ENCODE results near the gene PER1.

Gene PER1

GRCh38 chr17:8148560-8148959 is 3.6 kb downstream of the PER1 start:
- DNase-seq (ENCODE audit: low read depth) = no peak
- no peak for TF ChIP-seq CTCF (IDR thresholded peaks at IDR 0.05; ENCODE audit: low read depth, low read length, missing control alignments)
- in situ Hi-C loops (cut with HindIII; ENCODE audit: low sequenced_read_pairs) = no loop called here
- no peak overlapping the region for H3K4me3 ChIP-seq (ENCODE audit: low read depth, low read length)

DNA sequence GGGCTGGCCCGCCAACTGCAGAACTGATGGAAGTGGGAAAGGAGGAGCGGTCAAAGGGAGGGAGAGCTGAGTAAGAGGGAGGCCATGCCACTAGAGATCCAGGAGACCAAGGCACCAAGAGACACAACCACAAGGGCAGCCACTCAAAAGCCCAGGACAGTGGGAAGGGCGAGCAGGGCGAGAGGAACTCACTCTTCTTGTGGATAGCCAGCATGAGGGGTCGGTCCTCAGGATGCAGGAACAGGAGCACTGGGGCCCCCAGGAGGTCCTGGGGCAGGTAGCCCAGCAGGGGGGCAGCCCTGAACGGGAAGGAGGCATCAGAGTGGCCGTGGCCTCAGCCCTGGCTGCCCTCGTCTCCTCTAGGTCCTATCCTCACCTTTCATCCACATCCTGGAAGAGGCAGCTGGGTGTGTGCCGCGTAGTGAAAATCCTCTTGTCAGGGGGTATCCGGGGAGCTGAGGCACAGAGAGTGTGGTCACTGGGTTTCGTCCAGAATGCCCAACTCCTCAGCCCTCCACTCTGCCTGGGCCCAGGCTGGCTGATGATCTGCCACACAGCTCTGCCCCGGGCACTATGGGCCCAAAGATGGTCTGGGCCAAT is 4.3 kb downstream of the PER1 start:
- no peak overlapping the region for H3K4me3 ChIP-seq (ENCODE audit: low read depth, low read length)
- in situ Hi-C loops (cut with HindIII; ENCODE audit: low sequenced_read_pairs) = no loop called here
- DNase-seq (ENCODE audit: low read depth) = no peak
- no peak for TF ChIP-seq CTCF (IDR thresholded peaks at IDR 0.05; ENCODE audit: low read depth, low read length, missing control alignments)

DNA sequence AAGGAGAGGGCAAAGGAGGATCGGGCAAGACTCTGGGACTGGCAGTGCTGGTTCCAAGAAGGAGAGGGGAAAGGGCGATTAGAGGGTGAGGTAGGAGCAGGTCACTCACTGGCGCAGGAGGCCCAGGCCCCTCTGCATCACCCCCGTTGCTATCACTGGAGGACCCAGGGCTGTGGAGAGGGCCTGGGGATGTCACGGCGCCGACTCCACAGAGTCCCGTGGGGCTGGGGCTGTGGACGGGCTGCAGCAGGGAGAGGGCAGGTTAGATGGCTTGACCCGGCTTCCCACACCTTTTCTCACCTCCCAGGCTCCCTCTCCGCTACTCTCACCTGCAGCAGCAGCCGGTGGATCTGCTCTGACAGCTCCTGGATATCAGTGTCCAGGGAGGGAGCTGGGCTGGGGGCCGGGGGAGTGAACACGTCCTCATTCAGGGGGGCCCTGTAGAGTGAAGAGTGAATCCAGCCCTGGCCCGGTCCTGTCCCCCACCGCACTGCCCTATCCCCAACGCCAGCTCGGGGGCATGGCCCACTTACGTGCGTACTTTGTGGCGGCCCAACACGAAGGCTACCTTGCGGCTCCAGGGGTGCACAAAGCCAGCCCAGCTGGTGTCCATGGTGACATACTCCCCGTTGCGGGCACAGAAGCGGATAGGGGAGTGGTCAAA is 4.9 kb downstream of the PER1 start:
- no peak overlapping the region for H3K4me3 ChIP-seq (ENCODE audit: low read depth, low read length)
- no peak for DNase-seq (ENCODE audit: low read depth)
- in situ Hi-C loops (cut with HindIII; ENCODE audit: low sequenced_read_pairs) = no loop called here

GRCh38 chr17:8146381-8147140 is 5.6 kb downstream of the PER1 start:
- in situ Hi-C loops (cut with HindIII; ENCODE audit: low sequenced_read_pairs) = no loop called here
- TF ChIP-seq CTCF (IDR thresholded peaks at IDR 0.05; ENCODE audit: low read depth, low read length, missing control alignments) = no peak
- no peak overlapping the region for H3K4me3 ChIP-seq (ENCODE audit: low read depth, low read length)
- DNase-seq (ENCODE audit: low read depth) = no peak

More for the DNA sequence above, 4.9 kb downstream of the PER1 start:
- no peak for TF ChIP-seq CTCF (IDR thresholded peaks at IDR 0.05; ENCODE audit: low read depth, low read length, missing control alignments)

DNA sequence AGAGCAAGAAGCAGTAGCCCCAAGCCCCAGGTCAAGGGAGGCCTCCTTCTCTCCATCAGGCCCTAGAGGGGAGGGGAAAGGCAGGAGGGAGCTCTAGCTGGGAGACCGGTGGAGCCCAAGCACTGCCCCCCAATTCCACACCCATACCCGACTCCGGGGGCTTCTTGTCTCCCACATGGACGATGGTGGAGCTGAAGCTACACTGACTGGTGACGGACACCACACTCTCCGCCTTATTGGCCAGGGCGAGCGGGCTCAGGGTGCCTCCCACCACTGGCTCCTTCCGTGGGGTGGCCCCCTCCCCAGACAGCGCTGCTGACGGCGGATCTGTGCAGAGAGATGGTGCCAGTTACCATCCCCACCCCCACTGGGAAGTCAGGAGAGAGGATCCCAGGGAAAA is 6.4 kb downstream of the PER1 start:
- in situ Hi-C loops (cut with HindIII; ENCODE audit: low sequenced_read_pairs) = no loop called here
- H3K4me3 ChIP-seq (ENCODE audit: low read depth, low read length) = no peak overlapping the region
- no peak for DNase-seq (ENCODE audit: low read depth)
- TF ChIP-seq CTCF (IDR thresholded peaks at IDR 0.05; ENCODE audit: low read depth, low read length, missing control alignments) = no peak

- DNase-seq (ENCODE audit: low read depth) = no peak
- in situ Hi-C loops (cut with HindIII; ENCODE audit: low sequenced_read_pairs) = no loop called here
- no peak overlapping the region for H3K4me3 ChIP-seq (ENCODE audit: low read depth, low read length)
- TF ChIP-seq CTCF (IDR thresholded peaks at IDR 0.05; ENCODE audit: low read depth, low read length, missing control alignments) = no peak
These were observed 7.6 kb downstream of the PER1 start for GRCh38 chr17:8144401-8145231.
